DND-41 (cell line): ENCODE data around the gene ACAA1.

ENCODE experiments used
- CTCF ChIP-seq: IDR thresholded peaks from 2 replicates; pipeline ENCODE4 v1.5.1; 2012; ENCODE audit warnings: borderline replicate concordance, low read length, moderate library complexity, mild to moderate bottlenecking; ENCODE audit not compliant: poor library complexity, severe bottlenecking; ENCODE audit errors: extremely low read depth
- EZH2 ChIP-seq: IDR thresholded peaks from 3 replicates; pipeline ENCODE4 v1.6.1; 2012; ENCODE audit warnings: borderline replicate concordance, low read depth, mild to moderate bottlenecking, moderate library complexity, low read length, inconsistent platforms; ENCODE audit not compliant: severe bottlenecking

- no peak for TF ChIP-seq CTCF
- TF ChIP-seq EZH2 = no peak
Measured at GRCh38 chr3:38112378-38112761, 24.6 kb downstream of the ACAA1 start.
